Measurements from ENCODE around the gene DLG3.
A peak's percentile ranks its signal among the peaks of the same experiment; 100 is the strongest.

The DLG3 gene

GRCh38 chrX:70476166-70476933 lies 31.7 kb downstream of the DLG3 start:
- H3K27me3 Mint-ChIP-seq: no peaks in the 10 kb centered on the region
- H3K9me3 Mint-ChIP-seq: no peaks in the 10 kb centered on the region
- H3K4me3 Mint-ChIP-seq: no peak overlapping the region
- DNase-seq (no peak), ATAC-seq (replicated peaks) (no peak)
- H3K4me1 Mint-ChIP-seq (ENCODE audit: low read depth in 2 of 2): peaks cover 0 to 15% of the 10 kb centered on the region in 2 donors
- no peak overlapping the region for H3K27ac Mint-ChIP-seq
- peaks cover 4% of the 10 kb centered on the region for H3K36me3 Mint-ChIP-seq (ENCODE audit: insufficient read depth)

GRCh38 chrX:70476934-70477733 lies 32.5 kb downstream of the DLG3 start:
- no peak for ATAC-seq (replicated peaks)
- Mint-ChIP-seq H3K4me1 (ENCODE audit: low read depth in 2 of 2) (peaks cover 0 to 10% of the 10 kb centered on the region in 2 donors), H3K4me3 (no peak overlapping the region), H3K27ac (no peak overlapping the region), H3K9me3 (no peaks in the 10 kb centered on the region), H3K36me3 (ENCODE audit: insufficient read depth) (peaks cover 4% of the 10 kb centered on the region), H3K27me3 (no peaks in the 10 kb centered on the region)
- no peak for DNase-seq

GRCh38 chrX:70477734-70478075 lies 33.1 kb downstream of the DLG3 start:
- ATAC-seq (replicated peaks) (no peak), DNase-seq (no peak)
- Mint-ChIP-seq H3K27me3 (no peaks in the 10 kb centered on the region), H3K4me3 (no peak overlapping the region), H3K4me1 (ENCODE audit: low read depth in 2 of 2) (peaks cover 0 to 10% of the 10 kb centered on the region in 2 donors), H3K36me3 (ENCODE audit: insufficient read depth) (peaks cover 4% of the 10 kb centered on the region), H3K9me3 (no peaks in the 10 kb centered on the region), H3K27ac (peak overlapping the region in 1 of 2 donors; percentile 46)

- Mint-ChIP-seq H3K9me3 (no peaks in the 10 kb centered on the region), H3K4me3 (no peak overlapping the region), H3K27ac (peak overlapping the region in 1 of 2 donors; percentile 46), H3K36me3 (ENCODE audit: insufficient read depth) (peaks cover 4% of the 10 kb centered on the region), H3K4me1 (ENCODE audit: low read depth in 2 of 2) (peaks cover 0 to 7% of the 10 kb centered on the region in 2 donors), H3K27me3 (no peaks in the 10 kb centered on the region)
- no peak for ATAC-seq (replicated peaks)
- no peak for DNase-seq
Measured at GRCh38 chrX:70478526-70479245, 34.1 kb downstream of the DLG3 start.

- Mint-ChIP-seq H3K9me3 (no peaks in the 10 kb centered on the region), H3K36me3 (ENCODE audit: insufficient read depth) (peaks cover 4% of the 10 kb centered on the region), H3K27me3 (no peaks in the 10 kb centered on the region), H3K27ac (no peak overlapping the region), H3K4me3 (no peak overlapping the region), H3K4me1 (ENCODE audit: low read depth in 2 of 2) (no peaks in the 10 kb centered on the region)
- no peak for ATAC-seq (replicated peaks)
- no peak for DNase-seq
Measured at GRCh38 chrX:70479247-70479921, 34.7 kb downstream of the DLG3 start.

- peaks cover 7% of the 10 kb centered on the region for H3K36me3 Mint-ChIP-seq (ENCODE audit: insufficient read depth)
- H3K4me1 Mint-ChIP-seq (ENCODE audit: low read depth in 2 of 2): no peaks in the 10 kb centered on the region
Measured at GRCh38 chrX:70479922-70480659, 35.5 kb downstream of the DLG3 start.

GRCh38 chrX:70480660-70481018 lies 36.0 kb downstream of the DLG3 start:
- H3K27me3 Mint-ChIP-seq: no peaks in the 10 kb centered on the region
- ATAC-seq (replicated peaks): no peak
- DNase-seq: no peak
- peaks cover 10% of the 10 kb centered on the region for H3K36me3 Mint-ChIP-seq (ENCODE audit: insufficient read depth)
- no peaks in the 10 kb centered on the region for H3K4me1 Mint-ChIP-seq (ENCODE audit: low read depth in 2 of 2)
- no peaks in the 10 kb centered on the region for H3K9me3 Mint-ChIP-seq
- no peak overlapping the region for H3K27ac Mint-ChIP-seq
- H3K4me3 Mint-ChIP-seq: no peak overlapping the region

More at GRCh38 chrX:70479922-70480659, 35.5 kb downstream of the DLG3 start:
- no peaks in the 10 kb centered on the region for H3K27me3 Mint-ChIP-seq
- H3K4me3 Mint-ChIP-seq: no peak overlapping the region
- DNase-seq (no peak), ATAC-seq (replicated peaks) (no peak)
- no peak overlapping the region for H3K27ac Mint-ChIP-seq
- no peaks in the 10 kb centered on the region for H3K9me3 Mint-ChIP-seq

- Mint-ChIP-seq H3K27me3 (no peaks in the 10 kb centered on the region), H3K4me3 (no peak overlapping the region), H3K36me3 (ENCODE audit: insufficient read depth) (peaks cover 15% of the 10 kb centered on the region), H3K4me1 (ENCODE audit: low read depth in 2 of 2) (no peaks in the 10 kb centered on the region), H3K9me3 (no peaks in the 10 kb centered on the region), H3K27ac (peak overlapping the region in 1 of 2 donors; percentile 62)
- DNase-seq (no peak), ATAC-seq (replicated peaks) (no peak)
Measured at GRCh38 chrX:70481471-70482270, 37.0 kb downstream of the DLG3 start.

GRCh38 chrX:70482300-70482699 lies 37.7 kb downstream of the DLG3 start:
- Mint-ChIP-seq H3K27me3 (no peaks in the 10 kb centered on the region), H3K9me3 (no peaks in the 10 kb centered on the region), H3K4me3 (no peak overlapping the region), H3K4me1 (ENCODE audit: low read depth in 2 of 2) (no peaks in the 10 kb centered on the region), H3K36me3 (ENCODE audit: insufficient read depth) (peaks cover 15% of the 10 kb centered on the region), H3K27ac (no peak overlapping the region)
- DNase-seq (no peak), ATAC-seq (replicated peaks) (no peak)

GRCh38 chrX:70485466-70485865 lies 40.8 kb downstream of the DLG3 start:
- Mint-ChIP-seq H3K27me3 (no peaks in the 10 kb centered on the region), H3K27ac (no peak overlapping the region), H3K4me3 (no peak overlapping the region), H3K4me1 (ENCODE audit: low read depth in 2 of 2) (peaks cover 0 to 4% of the 10 kb centered on the region in 2 donors), H3K9me3 (no peaks in the 10 kb centered on the region), H3K36me3 (ENCODE audit: insufficient read depth) (peaks cover 20% of the 10 kb centered on the region)
- DNase-seq (no peak), ATAC-seq (replicated peaks) (no peak)

- DNase-seq (no peak), ATAC-seq (replicated peaks) (no peak)
- no peaks in the 10 kb centered on the region for H3K9me3 Mint-ChIP-seq
- H3K27me3 Mint-ChIP-seq: no peaks in the 10 kb centered on the region
- no peak overlapping the region for H3K4me3 Mint-ChIP-seq
- H3K27ac Mint-ChIP-seq: no peak overlapping the region
- H3K36me3 Mint-ChIP-seq (ENCODE audit: insufficient read depth): peaks cover 48% of the 10 kb centered on the region
- peaks cover 0 to 4% of the 10 kb centered on the region in 2 donors for H3K4me1 Mint-ChIP-seq (ENCODE audit: low read depth in 2 of 2)
Measured at GRCh38 chrX:70488856-70489255, 44.2 kb downstream of the DLG3 start.

GRCh38 chrX:70494441-70494840 lies 49.8 kb downstream of the DLG3 start:
- DNase-seq (no peak), ATAC-seq (replicated peaks) (no peak)
- Mint-ChIP-seq H3K4me1 (ENCODE audit: low read depth in 2 of 2) (peaks cover 0 to 4% of the 10 kb centered on the region in 2 donors), H3K4me3 (no peak overlapping the region), H3K27ac (no peak overlapping the region), H3K9me3 (no peaks in the 10 kb centered on the region), H3K27me3 (no peaks in the 10 kb centered on the region), H3K36me3 (ENCODE audit: insufficient read depth) (peaks cover 33% of the 10 kb centered on the region)
